Measurements from ENCODE around the gene RNF40.

Gene RNF40

DNA sequence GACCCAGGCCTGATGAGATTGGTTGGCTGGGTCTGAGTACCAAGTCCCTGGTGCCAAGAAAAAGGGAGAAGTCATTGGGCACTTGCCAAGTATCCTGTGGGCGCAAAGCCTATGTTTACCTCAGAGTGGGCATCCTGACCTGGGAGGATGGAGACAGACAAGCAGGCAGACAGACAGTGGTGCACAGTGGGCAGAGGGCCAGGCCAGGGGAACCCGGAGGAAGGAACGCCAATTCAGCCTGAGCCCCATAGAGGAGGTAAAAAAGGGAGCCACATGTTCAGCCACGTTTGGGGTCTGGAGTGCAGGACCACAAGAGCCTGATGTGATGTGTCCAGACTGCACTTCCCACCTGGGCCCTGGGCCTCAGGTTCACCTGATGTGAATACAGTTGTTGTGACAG, 8.5 kb upstream of the RNF40 start:
- H3K4me3 ChIP-seq (ENCODE audit: low read depth in 1 of 2, low read length in 2 of 2) = no peak overlapping the region

DNA sequence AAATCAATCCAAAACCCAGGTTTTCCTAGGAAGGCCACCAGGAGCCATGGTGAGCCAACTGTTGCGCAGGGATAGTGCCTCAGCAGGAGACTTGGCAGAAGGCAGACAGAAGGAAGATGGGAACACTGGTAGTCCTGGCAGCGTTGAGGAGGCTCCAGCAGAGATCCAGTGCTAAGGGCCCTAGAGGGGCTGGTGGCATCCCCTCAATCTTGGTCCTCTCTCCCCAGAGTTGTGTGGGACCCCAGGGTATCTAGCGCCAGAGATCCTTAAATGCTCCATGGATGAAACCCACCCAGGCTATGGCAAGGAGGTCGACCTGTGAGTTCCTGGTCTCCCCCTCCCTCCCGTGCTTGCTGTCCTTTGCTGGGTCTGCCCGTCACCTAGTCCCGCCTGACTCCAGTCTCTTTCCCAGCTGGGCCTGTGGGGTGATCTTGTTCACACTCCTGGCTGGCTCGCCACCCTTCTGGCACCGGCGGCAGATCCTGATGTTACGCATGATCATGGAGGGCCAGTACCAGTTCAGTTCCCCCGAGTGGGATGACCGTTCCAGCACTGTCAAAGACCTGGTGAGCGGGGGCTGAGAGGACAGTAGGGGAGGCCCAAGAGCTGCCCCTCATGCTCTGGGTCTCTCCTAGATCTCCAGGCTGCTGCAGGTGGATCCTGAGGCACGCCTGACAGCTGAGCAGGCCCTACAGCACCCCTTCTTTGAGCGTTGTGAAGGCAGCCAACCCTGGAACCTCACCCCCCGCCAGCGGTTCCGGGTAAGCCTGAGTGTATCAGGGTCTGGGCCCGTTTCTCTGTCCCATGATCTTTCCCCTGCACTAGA, 6.0 kb upstream of the RNF40 start:
- Histone ChIP-seq H3K4me2 (ENCODE audit: insufficient read depth, low read length) (no peak overlapping the region), H4K20me1 (ENCODE audit: insufficient read depth, low read length) (no peaks in the 10 kb centered on the region), H3K27me3 (ENCODE audit: insufficient read depth, low read length, poor library complexity) (no peaks in the 10 kb centered on the region), H3K9ac (ENCODE audit: low read depth, low read length) (no peak overlapping the region), H2AFZ (ENCODE audit: low read depth, low read length) (no peak overlapping the region), H3K9me3 (ENCODE audit: insufficient read depth, low read length, severe bottlenecking) (no peaks in the 10 kb centered on the region), H3K79me2 (ENCODE audit: insufficient read depth, low read length) (0 out of 2 replicates have a peak, but pooled peaks cover 2% of the 10 kb centered on the region), H3K4me1 (ENCODE audit: insufficient read depth, low read length) (peaks cover 16% of the 10 kb centered on the region), H3K27ac (ENCODE audit: low read length) (no peak overlapping the region), H3K36me3 (ENCODE audit: insufficient read depth, low read length) (peaks cover 57% of the 10 kb centered on the region), H3K4me3 (ENCODE audit: low read depth in 1 of 2, low read length in 2 of 2) (no peak overlapping the region)
- DNase-seq (no peak), ATAC-seq (ENCODE audit: insufficient read depth, low read depth) (no peak)
- TF ChIP-seq, protein P1, sequence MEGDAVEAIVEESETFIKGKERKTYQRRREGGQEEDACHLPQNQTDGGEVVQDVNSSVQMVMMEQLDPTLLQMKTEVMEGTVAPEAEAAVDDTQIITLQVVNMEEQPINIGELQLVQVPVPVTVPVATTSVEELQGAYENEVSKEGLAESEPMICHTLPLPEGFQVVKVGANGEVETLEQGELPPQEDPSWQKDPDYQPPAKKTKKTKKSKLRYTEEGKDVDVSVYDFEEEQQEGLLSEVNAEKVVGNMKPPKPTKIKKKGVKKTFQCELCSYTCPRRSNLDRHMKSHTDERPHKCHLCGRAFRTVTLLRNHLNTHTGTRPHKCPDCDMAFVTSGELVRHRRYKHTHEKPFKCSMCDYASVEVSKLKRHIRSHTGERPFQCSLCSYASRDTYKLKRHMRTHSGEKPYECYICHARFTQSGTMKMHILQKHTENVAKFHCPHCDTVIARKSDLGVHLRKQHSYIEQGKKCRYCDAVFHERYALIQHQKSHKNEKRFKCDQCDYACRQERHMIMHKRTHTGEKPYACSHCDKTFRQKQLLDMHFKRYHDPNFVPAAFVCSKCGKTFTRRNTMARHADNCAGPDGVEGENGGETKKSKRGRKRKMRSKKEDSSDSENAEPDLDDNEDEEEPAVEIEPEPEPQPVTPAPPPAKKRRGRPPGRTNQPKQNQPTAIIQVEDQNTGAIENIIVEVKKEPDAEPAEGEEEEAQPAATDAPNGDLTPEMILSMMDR (IDR thresholded peaks at IDR 0.05; ENCODE audit: borderline replicate concordance, extremely low read depth, low read length, poor library complexity, severe bottlenecking) = no peak
- TF ChIP-seq EZH2 (IDR thresholded peaks at IDR 0.05; ENCODE audit: borderline replicate concordance, low read depth, low read length, severe bottlenecking) = no peak

More for the DNA sequence above, 8.5 kb upstream of the RNF40 start:
- Histone ChIP-seq H3K36me3 (ENCODE audit: insufficient read depth, low read length) (peaks cover 63% of the 10 kb centered on the region), H3K4me2 (ENCODE audit: insufficient read depth, low read length) (no peak overlapping the region), H3K9me3 (ENCODE audit: insufficient read depth, low read length, severe bottlenecking) (no peaks in the 10 kb centered on the region), H3K9ac (ENCODE audit: low read depth, low read length) (no peak overlapping the region), H3K27ac (ENCODE audit: low read length) (no peak overlapping the region), H3K4me1 (ENCODE audit: insufficient read depth, low read length) (peaks cover 16% of the 10 kb centered on the region), H4K20me1 (ENCODE audit: insufficient read depth, low read length) (peaks cover 7% of the 10 kb centered on the region; the same call in 1 of the 2 replicates), H3K79me2 (ENCODE audit: insufficient read depth, low read length) (peaks cover 23% of the 10 kb centered on the region), H2AFZ (ENCODE audit: low read depth, low read length) (no peak overlapping the region), H3K27me3 (ENCODE audit: insufficient read depth, low read length, poor library complexity) (no peaks in the 10 kb centered on the region)
- DNase-seq (no peak), ATAC-seq (ENCODE audit: insufficient read depth, low read depth) (no peak)
- TF ChIP-seq EZH2 (IDR thresholded peaks at IDR 0.05; ENCODE audit: borderline replicate concordance, low read depth, low read length, severe bottlenecking) = no peak
- TF ChIP-seq, protein P1 (IDR thresholded peaks at IDR 0.05; ENCODE audit: borderline replicate concordance, extremely low read depth, low read length, poor library complexity, severe bottlenecking) = no peak

DNA sequence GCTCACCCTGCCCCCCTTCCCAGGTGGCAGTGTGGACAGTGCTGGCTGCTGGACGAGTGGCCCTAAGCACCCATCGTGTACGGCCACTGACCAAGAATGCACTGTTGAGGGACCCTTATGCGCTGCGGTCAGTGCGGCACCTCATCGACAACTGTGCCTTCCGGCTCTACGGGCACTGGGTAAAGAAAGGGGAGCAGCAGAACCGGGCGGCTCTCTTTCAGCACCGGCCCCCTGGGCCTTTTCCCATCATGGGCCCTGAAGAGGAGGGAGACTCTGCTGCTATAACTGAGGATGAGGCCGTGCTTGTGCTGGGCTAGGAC, 5.4 kb upstream of the RNF40 start:
- DNase-seq (no peak), ATAC-seq (ENCODE audit: insufficient read depth, low read depth) (no peak)
- Histone ChIP-seq H4K20me1 (ENCODE audit: insufficient read depth, low read length) (no peaks in the 10 kb centered on the region), H3K4me3 (ENCODE audit: low read depth in 1 of 2, low read length in 2 of 2) (no peak overlapping the region), H3K4me2 (ENCODE audit: insufficient read depth, low read length) (no peak overlapping the region), H3K27ac (ENCODE audit: low read length) (no peak overlapping the region), H3K9ac (ENCODE audit: low read depth, low read length) (no peak overlapping the region), H2AFZ (ENCODE audit: low read depth, low read length) (no peak overlapping the region), H3K27me3 (ENCODE audit: insufficient read depth, low read length, poor library complexity) (no peaks in the 10 kb centered on the region), H3K36me3 (ENCODE audit: insufficient read depth, low read length) (peaks cover 52% of the 10 kb centered on the region), H3K79me2 (ENCODE audit: insufficient read depth, low read length) (peaks cover 5% of the 10 kb centered on the region; the same call in 1 of the 2 replicates), H3K4me1 (ENCODE audit: insufficient read depth, low read length) (peaks cover 20% of the 10 kb centered on the region), H3K9me3 (ENCODE audit: insufficient read depth, low read length, severe bottlenecking) (no peaks in the 10 kb centered on the region)
- no peak for TF ChIP-seq EZH2 (IDR thresholded peaks at IDR 0.05; ENCODE audit: borderline replicate concordance, low read depth, low read length, severe bottlenecking)
- TF ChIP-seq, protein P1 (IDR thresholded peaks at IDR 0.05; ENCODE audit: borderline replicate concordance, extremely low read depth, low read length, poor library complexity, severe bottlenecking) = no peak
